Fibroblast of mammary gland (primary cell): ENCODE measurements around the gene NSA2.

ENCODE experiments used
- DNase-seq: peaks from one replicate; pipeline ENCODE4 v3.0.0-alpha.2; 2010; ENCODE audit warnings: low read depth
- H3K4me3 ChIP-seq: 2 replicates; pipeline ENCODE4 v1.5.1; 2011; ENCODE audit warnings: low read depth, mild to moderate bottlenecking, low read length, moderate library complexity; ENCODE audit not compliant: control insufficient read depth
- TF ChIP-seq, protein P1 (sequence below): conservative IDR thresholded peaks from 2 replicates; pipeline ENCODE4 v1.5.1; 2011; ENCODE audit warnings: low read depth, low read length, inconsistent platforms; ENCODE audit not compliant: control insufficient read depth, insufficient read depth

The NSA2 gene

DNA sequence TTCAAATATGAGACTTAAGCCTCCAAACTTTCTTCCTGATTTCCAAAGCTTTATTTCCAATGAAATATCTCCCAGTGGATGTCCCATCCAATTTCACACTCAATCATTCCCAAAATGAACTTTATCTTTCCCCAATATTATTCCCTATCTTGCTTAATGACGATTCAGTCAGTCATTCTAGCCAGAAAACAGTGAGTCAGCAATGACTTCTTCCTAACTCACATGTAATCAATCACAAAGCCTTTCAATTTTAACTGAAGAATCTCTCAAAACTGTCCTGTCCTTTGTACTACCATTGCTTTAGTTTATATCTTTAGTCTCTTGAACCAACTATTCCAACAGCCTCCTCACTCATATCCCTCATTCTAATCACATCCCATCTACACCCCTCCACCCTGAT, 34.9 kb downstream of the NSA2 start:
- peak; percentile 75 for DNase-seq
- no peak overlapping the region for H3K4me3 ChIP-seq
- TF ChIP-seq, protein P1, sequence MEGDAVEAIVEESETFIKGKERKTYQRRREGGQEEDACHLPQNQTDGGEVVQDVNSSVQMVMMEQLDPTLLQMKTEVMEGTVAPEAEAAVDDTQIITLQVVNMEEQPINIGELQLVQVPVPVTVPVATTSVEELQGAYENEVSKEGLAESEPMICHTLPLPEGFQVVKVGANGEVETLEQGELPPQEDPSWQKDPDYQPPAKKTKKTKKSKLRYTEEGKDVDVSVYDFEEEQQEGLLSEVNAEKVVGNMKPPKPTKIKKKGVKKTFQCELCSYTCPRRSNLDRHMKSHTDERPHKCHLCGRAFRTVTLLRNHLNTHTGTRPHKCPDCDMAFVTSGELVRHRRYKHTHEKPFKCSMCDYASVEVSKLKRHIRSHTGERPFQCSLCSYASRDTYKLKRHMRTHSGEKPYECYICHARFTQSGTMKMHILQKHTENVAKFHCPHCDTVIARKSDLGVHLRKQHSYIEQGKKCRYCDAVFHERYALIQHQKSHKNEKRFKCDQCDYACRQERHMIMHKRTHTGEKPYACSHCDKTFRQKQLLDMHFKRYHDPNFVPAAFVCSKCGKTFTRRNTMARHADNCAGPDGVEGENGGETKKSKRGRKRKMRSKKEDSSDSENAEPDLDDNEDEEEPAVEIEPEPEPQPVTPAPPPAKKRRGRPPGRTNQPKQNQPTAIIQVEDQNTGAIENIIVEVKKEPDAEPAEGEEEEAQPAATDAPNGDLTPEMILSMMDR: no peak

DNA sequence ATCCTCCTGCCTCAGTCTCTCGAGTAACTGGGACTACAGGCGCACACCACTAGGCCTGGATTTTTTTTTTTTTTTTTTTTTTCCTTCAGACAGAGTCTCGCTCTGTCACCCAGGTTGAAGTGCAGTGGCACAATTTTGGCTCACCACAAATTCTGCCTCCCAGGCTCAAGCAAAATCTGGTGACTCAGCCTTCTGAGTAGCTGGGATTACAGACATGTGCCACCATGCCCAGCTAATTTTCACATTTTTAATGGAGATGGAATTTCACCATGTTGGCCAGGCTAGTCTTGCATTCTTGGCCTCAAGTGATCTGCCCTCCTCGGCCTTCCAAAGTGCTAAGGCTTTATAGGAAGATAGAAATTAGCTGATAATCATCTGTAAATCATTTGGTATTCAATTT, 43.9 kb downstream of the NSA2 start:
- DNase-seq: no peak
- H3K4me3 ChIP-seq: no peak overlapping the region
- TF ChIP-seq, protein P1: no peak

DNA sequence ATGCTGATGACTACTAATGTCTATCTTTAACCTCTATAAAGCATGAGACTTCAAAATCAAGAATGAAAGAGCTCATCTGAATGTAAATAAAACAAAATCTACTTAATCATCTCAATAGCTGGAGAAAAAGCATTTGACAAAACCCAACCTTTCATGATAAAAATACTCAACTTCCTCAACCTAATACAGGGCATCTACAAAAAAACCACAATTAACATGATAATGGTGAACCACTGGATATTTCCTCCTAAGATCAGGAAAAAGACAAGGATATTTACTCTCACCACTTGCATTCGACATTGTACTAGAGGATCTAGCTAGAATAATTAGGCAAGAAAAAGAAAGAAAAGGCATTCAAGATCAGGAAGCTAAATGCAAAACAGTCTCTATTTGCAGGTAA, 49.8 kb downstream of the NSA2 start:
- no peak for DNase-seq
- no peak overlapping the region for H3K4me3 ChIP-seq
- TF ChIP-seq, protein P1: no peak

DNA sequence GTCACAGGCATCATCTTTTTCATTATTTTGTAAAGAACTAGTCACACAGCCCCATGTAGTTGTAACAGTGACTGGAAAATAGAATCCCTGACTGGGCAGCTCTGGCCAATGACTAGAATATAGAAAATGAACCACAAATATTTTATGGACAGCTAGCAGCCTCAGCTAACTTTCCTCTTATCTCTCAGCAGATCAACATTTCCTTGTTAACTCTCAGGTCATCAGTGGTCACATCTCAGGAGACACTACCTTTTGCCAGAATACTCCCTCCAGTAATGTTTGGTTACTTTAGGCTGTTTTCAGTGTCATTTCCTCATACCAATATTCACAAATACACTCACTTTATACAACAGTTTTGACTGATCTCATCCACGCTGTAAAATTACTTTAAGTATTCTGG, 55.2 kb downstream of the NSA2 start:
- no peak for DNase-seq
- no peak overlapping the region for H3K4me3 ChIP-seq
- TF ChIP-seq, protein P1: no peak

DNA sequence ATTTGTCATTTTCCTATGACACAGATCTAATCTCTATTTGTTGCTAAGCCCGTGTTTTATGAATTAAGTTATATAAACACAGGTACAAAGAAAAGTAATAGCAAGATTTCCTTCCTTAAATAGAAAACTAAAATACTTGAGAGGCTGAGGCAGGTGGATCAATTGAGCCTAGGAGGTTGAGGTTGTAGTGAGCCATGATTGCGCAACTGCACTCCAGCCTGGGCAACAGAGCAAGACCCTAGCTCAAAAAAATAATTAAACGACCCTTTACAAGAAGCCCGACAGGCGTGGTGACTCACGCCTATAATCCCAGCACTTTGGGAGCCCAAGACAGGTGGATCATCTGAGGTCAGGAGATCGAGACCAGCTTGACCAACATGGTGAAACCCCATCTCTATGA, 62.4 kb downstream of the NSA2 start:
- no peak for DNase-seq
- TF ChIP-seq, protein P1: no peak
- no peak overlapping the region for H3K4me3 ChIP-seq
